Testis (tissue), 3 donors: ENCODE measurements around the gene PDCD1. TPM values are rescaled to one million over a fixed set of nuclear protein-coding genes. Genes with fewer than 3 reads are reported as not detected.

Experiments used
- DNase-seq: peaks from one replicate; pipeline ENCODE4 v3.0.0-alpha.2; 2019
- H3K27ac ChIP-seq, 2 donors: fragments of 200-600 bp; sonication (generic); one replicate each; pipeline ENCODE4 v1.5.1; 2019
- H3K27me3 ChIP-seq: fragments of 200-600 bp; sonication (generic); one replicate; pipeline ENCODE4 v1.5.1; 2019
- H3K36me3 ChIP-seq: fragments of 200-600 bp; sonication (generic); one replicate; pipeline ENCODE4 v1.5.1; 2017; ENCODE audit warnings: low read depth; ENCODE audit errors: missing control alignments
- H3K4me1 ChIP-seq: fragments of 200-600 bp; sonication (generic); one replicate; pipeline ENCODE4 v1.5.1; 2019
- H3K4me3 ChIP-seq, 2 donors: fragments of 200-600 bp; sonication (generic); one replicate each; pipeline ENCODE4 v1.5.1; 2017 to 2019
- H3K9me3 ChIP-seq: fragments of 200-600 bp; sonication (generic); one replicate; pipeline ENCODE4 v1.5.1; 2017
- CTCF ChIP-seq, 3 experiments: fragments of 450-650 bp in 2 of 3; fragments of 200-600 bp in 1 of 3; sonication (generic) in 1 of 3; IDR thresholded peaks; one replicate each; pipeline ENCODE4 v1.5.1; 2016 to 2019; ENCODE audit warnings: antibody characterized with exemption in 3 of 3, mild to moderate bottlenecking in 2 of 3, moderate library complexity in 1 of 3
- POLR2A ChIP-seq: fragments of 450-650 bp; IDR thresholded peaks from one replicate; pipeline ENCODE4 v1.6.1; 2017; ENCODE audit warnings: antibody characterized with exemption, mild to moderate bottlenecking, moderate library complexity
- WGBS, 2 donors: methylation state at CpG; one replicate each; pipeline ENCODE4 v1.1.5; 2018; 5-methylcytosine and 5-hydroxymethylcytosine counted together
- intact Hi-C: fragments of 100-400 bp; cut with DNase I; formaldehyde crosslinking; loops from one replicate; pipeline ENCODE4 v1.15.1; 2023; ENCODE audit warnings: low total_unique reads
- polyA plus RNA-seq: library from polyadenylated mRNA; stranded (reverse); fragments of 350-450 nt; fragmentation: Illumina TruSeq; extraction: RNeasy Lipid Tissue Mini Kit (QIAGEN cat#74804); gene quantifications from one replicate; pipeline ENCODE4 v1.2.3, GENCODE V29; 2014; ENCODE audit warnings: low read depth, low replicate concordance; ENCODE audit not compliant: insufficient read depth
- total RNA-seq, 2 donors: library from RNA; depleted of rRNA; stranded (reverse); fragments of >200 nt; gene quantifications; one replicate each; pipeline ENCODE4 v1.2.3, GENCODE V29; 2016

Gene PDCD1
- total and polyA plus RNA-seq, 3 donors from 2014 or later = 0.37 to 0.47 (median 0.39) TPM

GRCh38 chr2:241855245-241855887, 3.3 kb downstream of the PDCD1 start:
- Histone ChIP-seq H3K9me3 (no peaks in the 10 kb centered on the region), H3K4me1 (peaks cover 19% of the 10 kb centered on the region), H3K27ac (no peak overlapping the region), H3K36me3 (no peaks in the 10 kb centered on the region), H3K27me3 (no peaks in the 10 kb centered on the region), H3K4me3 (no peak overlapping the region)
- no peak for TF ChIP-seq POLR2A
- TF ChIP-seq CTCF (IDR thresholded peaks at IDR 0.05) = no peak
- 92 to 94% methylated on average over 12 to 18 of the region's 18 CpGs for WGBS, 2 donors
- DNase-seq = no peak
- intact Hi-C loops = no loop called here

- WGBS, 2 donors = 78 to 90% methylated on average over 6 to 21 of the region's 21 CpGs
- H3K9me3 ChIP-seq = no peaks in the 10 kb centered on the region
- TF ChIP-seq CTCF (IDR thresholded peaks at IDR 0.05) = no peak
- TF ChIP-seq POLR2A = no peak
- intact Hi-C loops = no loop called here
- H3K27ac ChIP-seq = no peak overlapping the region
- H3K36me3 ChIP-seq = no peaks in the 10 kb centered on the region
- H3K4me3 ChIP-seq = no peak overlapping the region
- H3K27me3 ChIP-seq = no peaks in the 10 kb centered on the region
- DNase-seq = no peak
- peaks cover 11% of the 10 kb centered on the region for H3K4me1 ChIP-seq
Observed at GRCh38 chr2:241854342-241855244, 4.1 kb downstream of the PDCD1 start.

- Histone ChIP-seq H3K36me3 (no peaks in the 10 kb centered on the region), H3K27me3 (no peaks in the 10 kb centered on the region), H3K27ac (no peak overlapping the region), H3K4me3 (no peak overlapping the region), H3K4me1 (peaks cover 3% of the 10 kb centered on the region), H3K9me3 (no peaks in the 10 kb centered on the region)
- TF ChIP-seq CTCF (IDR thresholded peaks at IDR 0.05) (no peak), POLR2A (no peak)
- 92 to 94% methylated on average over 7 to 27 of the region's 27 CpGs for WGBS, 2 donors
- intact Hi-C loops = no loop called here
- no peak for DNase-seq
Observed at GRCh38 chr2:241853651-241854341, 4.9 kb downstream of the PDCD1 start.

GRCh38 chr2:241852981-241853631, 5.6 kb downstream of the PDCD1 start:
- no peak for DNase-seq
- intact Hi-C loops = no loop called here
- TF ChIP-seq POLR2A (no peak), CTCF (IDR thresholded peaks at IDR 0.05) (no peak)
- Histone ChIP-seq H3K9me3 (no peaks in the 10 kb centered on the region), H3K36me3 (no peaks in the 10 kb centered on the region), H3K4me3 (no peak overlapping the region), H3K27ac (no peak overlapping the region), H3K27me3 (no peaks in the 10 kb centered on the region), H3K4me1 (no peaks in the 10 kb centered on the region)
- WGBS, 2 donors = 86 to 90% methylated on average over 2 to 10 of the region's 10 CpGs
